ENCODE results near the gene ENOX1.
A peak's percentile ranks its signal among the peaks of the same experiment; 100 is the strongest.

Gene ENOX1

GRCh38 chr13:43815204-43815603 lies 28.4 kb upstream of the ENOX1 start:
- TF ChIP-seq CTCF (conservative IDR thresholded peaks at IDR 0.05; ENCODE audit: low read length): no peak
- peak; percentile 82 for DNase-seq (ENCODE audit: low read depth)
- no peak overlapping the region for H3K4me3 ChIP-seq (ENCODE audit: low read length)

GRCh38 chr13:43808676-43809075 lies 21.9 kb upstream of the ENOX1 start:
- H3K4me3 ChIP-seq (ENCODE audit: low read length): no peak overlapping the region
- TF ChIP-seq CTCF (conservative IDR thresholded peaks at IDR 0.05; ENCODE audit: low read length): no peak
- DNase-seq (ENCODE audit: low read depth): no peak

- DNase-seq (ENCODE audit: low read depth): no peak
- H3K4me3 ChIP-seq (ENCODE audit: low read length): no peak overlapping the region
- TF ChIP-seq CTCF (conservative IDR thresholded peaks at IDR 0.05; ENCODE audit: low read length): no peak
Measured at GRCh38 chr13:43805681-43806128, 18.9 kb upstream of the ENOX1 start.

- H3K4me3 ChIP-seq (ENCODE audit: low read length): peak overlapping the region; percentile 25
- peak; percentile 79 for DNase-seq (ENCODE audit: low read depth)
- no peak for TF ChIP-seq CTCF (conservative IDR thresholded peaks at IDR 0.05; ENCODE audit: low read length)
Measured at GRCh38 chr13:43805071-43805468, 18.3 kb upstream of the ENOX1 start.

GRCh38 chr13:43804461-43805070 lies 17.8 kb upstream of the ENOX1 start:
- TF ChIP-seq CTCF (conservative IDR thresholded peaks at IDR 0.05; ENCODE audit: low read length): peak; percentile 56
- DNase-seq (ENCODE audit: low read depth): peak; percentile 58
- peak overlapping the region; percentile 25 for H3K4me3 ChIP-seq (ENCODE audit: low read length)

GRCh38 chr13:43802511-43802910 lies 15.7 kb upstream of the ENOX1 start:
- TF ChIP-seq CTCF (conservative IDR thresholded peaks at IDR 0.05; ENCODE audit: low read length): no peak
- no peak for DNase-seq (ENCODE audit: low read depth)

GRCh38 chr13:43800828-43801227 lies 14.1 kb upstream of the ENOX1 start:
- H3K4me3 ChIP-seq (ENCODE audit: low read length): no peak overlapping the region
- no peak for DNase-seq (ENCODE audit: low read depth)
- TF ChIP-seq CTCF (conservative IDR thresholded peaks at IDR 0.05; ENCODE audit: low read length): no peak

More at GRCh38 chr13:43802511-43802910, 15.7 kb upstream of the ENOX1 start:
- no peak overlapping the region for H3K4me3 ChIP-seq (ENCODE audit: low read length)
